ENCODE measurements around the gene KLHL3.

Gene KLHL3

GRCh38 chr5:137754188-137754960 is 18.5 kb upstream of the KLHL3 start, which contains the start of gene HNRNPA0 (continued):
- TF ChIP-seq, protein P1, sequence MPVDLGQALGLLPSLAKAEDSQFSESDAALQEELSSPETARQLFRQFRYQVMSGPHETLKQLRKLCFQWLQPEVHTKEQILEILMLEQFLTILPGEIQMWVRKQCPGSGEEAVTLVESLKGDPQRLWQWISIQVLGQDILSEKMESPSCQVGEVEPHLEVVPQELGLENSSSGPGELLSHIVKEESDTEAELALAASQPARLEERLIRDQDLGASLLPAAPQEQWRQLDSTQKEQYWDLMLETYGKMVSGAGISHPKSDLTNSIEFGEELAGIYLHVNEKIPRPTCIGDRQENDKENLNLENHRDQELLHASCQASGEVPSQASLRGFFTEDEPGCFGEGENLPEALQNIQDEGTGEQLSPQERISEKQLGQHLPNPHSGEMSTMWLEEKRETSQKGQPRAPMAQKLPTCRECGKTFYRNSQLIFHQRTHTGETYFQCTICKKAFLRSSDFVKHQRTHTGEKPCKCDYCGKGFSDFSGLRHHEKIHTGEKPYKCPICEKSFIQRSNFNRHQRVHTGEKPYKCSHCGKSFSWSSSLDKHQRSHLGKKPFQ (tag by site-specific recombination; IDR thresholded peaks at IDR 0.05): no peak
- TF ChIP-seq ZNF701 (tag by site-specific recombination; IDR thresholded peaks at IDR 0.05) (no peak), KLF9 (tag by site-specific recombination; IDR thresholded peaks at IDR 0.05; ENCODE audit: low read depth) (peak; percentile 41; the same call in 1 of the 2 replicates), ZNF548 (tag by site-specific recombination; IDR thresholded peaks at IDR 0.05) (no peak), ZNF660 (tag by site-specific recombination; IDR thresholded peaks at IDR 0.05) (peak; percentile 71), ZNF544 (tag by site-specific recombination; IDR thresholded peaks at IDR 0.05) (no peak), ZNF48 (tag by site-specific recombination; IDR thresholded peaks at IDR 0.05) (no peak), ELK4 (IDR thresholded peaks at IDR 0.05; ENCODE audit: borderline replicate concordance, low read depth, low read length) (no peak), ZNF530 (tag by site-specific recombination; IDR thresholded peaks at IDR 0.05; ENCODE audit: low read depth) (no peak), ZNF514 (tag by site-specific recombination; IDR thresholded peaks at IDR 0.05) (no peak), ZNF140 (tag by site-specific recombination; IDR thresholded peaks at IDR 0.05) (no peak), ZNF707 (tag by site-specific recombination; IDR thresholded peaks at IDR 0.05) (no peak), ZNF837 (tag by site-specific recombination; IDR thresholded peaks at IDR 0.05) (no peak), ZNF626 (tag by site-specific recombination; IDR thresholded peaks at IDR 0.05) (no peak), HOXC10 (CRISPR knock-in tag; IDR thresholded peaks at IDR 0.05) (no peak), ZNF654 (tag by site-specific recombination; IDR thresholded peaks at IDR 0.05; ENCODE audit: low read depth) (no peak), SCRT1 (tag by site-specific recombination; IDR thresholded peaks at IDR 0.05; ENCODE audit: borderline replicate concordance) (no peak), GFI1B (tag by site-specific recombination; IDR thresholded peaks at IDR 0.05) (no peak), PRDM2 (tag by site-specific recombination; IDR thresholded peaks at IDR 0.05; ENCODE audit: borderline replicate concordance) (no peak), SP7 (tag by site-specific recombination; IDR thresholded peaks at IDR 0.05) (peak; percentile 92), ZFP41 (tag by site-specific recombination; IDR thresholded peaks at IDR 0.05; ENCODE audit: borderline replicate concordance) (no peak), ZBTB48 (tag by site-specific recombination; IDR thresholded peaks at IDR 0.05) (peak; percentile 65), ZBTB21 (tag by site-specific recombination; IDR thresholded peaks at IDR 0.05) (peak; percentile 6; the same call in 1 of the 2 replicates), MEIS1 (CRISPR knock-in tag; IDR thresholded peaks at IDR 0.05; ENCODE audit: borderline replicate concordance) (no peak)
- TF ChIP-seq, protein P2, sequence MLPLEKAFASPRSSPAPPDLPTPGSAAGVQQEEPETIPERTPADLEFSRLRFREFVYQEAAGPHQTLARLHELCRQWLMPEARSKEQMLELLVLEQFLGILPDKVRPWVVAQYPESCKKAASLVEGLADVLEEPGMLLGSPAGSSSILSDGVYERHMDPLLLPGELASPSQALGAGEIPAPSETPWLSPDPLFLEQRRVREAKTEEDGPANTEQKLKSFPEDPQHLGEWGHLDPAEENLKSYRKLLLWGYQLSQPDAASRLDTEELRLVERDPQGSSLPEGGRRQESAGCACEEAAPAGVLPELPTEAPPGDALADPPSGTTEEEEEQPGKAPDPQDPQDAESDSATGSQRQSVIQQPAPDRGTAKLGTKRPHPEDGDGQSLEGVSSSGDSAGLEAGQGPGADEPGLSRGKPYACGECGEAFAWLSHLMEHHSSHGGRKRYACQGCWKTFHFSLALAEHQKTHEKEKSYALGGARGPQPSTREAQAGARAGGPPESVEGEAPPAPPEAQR (tag by site-specific recombination; IDR thresholded peaks at IDR 0.05): peak; percentile 81; the same call in 1 of the 2 replicates
- TF ChIP-seq, protein P3, sequence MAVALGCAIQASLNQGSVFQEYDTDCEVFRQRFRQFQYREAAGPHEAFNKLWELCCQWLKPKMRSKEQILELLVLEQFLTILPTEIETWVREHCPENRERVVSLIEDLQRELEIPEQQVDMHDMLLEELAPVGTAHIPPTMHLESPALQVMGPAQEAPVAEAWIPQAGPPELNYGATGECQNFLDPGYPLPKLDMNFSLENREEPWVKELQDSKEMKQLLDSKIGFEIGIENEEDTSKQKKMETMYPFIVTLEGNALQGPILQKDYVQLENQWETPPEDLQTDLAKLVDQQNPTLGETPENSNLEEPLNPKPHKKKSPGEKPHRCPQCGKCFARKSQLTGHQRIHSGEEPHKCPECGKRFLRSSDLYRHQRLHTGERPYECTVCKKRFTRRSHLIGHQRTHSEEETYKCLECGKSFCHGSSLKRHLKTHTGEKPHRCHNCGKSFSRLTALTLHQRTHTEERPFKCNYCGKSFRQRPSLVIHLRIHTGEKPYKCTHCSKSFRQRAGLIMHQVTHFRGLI (tag by site-specific recombination; IDR thresholded peaks at IDR 0.05): peak; percentile 71
- TF ChIP-seq, protein P4, sequence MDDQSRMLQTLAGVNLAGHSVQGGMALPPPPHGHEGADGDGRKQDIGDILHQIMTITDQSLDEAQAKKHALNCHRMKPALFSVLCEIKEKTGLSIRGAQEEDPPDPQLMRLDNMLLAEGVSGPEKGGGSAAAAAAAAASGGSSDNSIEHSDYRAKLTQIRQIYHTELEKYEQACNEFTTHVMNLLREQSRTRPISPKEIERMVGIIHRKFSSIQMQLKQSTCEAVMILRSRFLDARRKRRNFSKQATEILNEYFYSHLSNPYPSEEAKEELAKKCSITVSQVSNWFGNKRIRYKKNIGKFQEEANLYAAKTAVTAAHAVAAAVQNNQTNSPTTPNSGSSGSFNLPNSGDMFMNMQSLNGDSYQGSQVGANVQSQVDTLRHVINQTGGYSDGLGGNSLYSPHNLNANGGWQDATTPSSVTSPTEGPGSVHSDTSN (CRISPR knock-in tag; IDR thresholded peaks at IDR 0.05): peak; percentile 85; the same call in 1 of the 2 replicates
